Measurements from ENCODE around the gene OSBPL3. TPM values are rescaled to one million over a fixed set of nuclear protein-coding genes. Genes with fewer than 3 reads are reported as not detected.

Gene OSBPL3
- polyA plus RNA-seq, 1 donor from 2014 or later = 0.26 TPM

DNA sequence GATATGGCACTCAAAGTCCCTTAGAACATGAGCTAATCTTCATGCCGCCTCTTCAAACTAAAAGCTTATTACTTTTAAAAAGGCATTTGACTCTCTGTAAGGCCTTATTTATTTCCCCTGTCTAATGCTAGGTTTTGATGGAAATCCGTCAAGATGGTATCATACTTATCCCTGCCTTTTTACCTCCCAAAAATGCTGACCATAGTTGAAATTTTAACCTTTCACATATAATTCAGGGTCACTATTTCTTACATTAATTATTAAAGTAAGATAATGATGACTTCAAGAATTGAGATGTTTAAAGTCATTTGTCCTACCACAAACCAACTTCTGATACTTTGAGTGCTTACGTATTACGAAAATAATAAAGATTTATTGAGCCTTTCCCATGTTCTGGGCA, 12.3 kb upstream of the OSBPL3 start:
- Histone ChIP-seq H3F3A (ENCODE audit: insufficient read depth, low read length, poor library complexity, severe bottlenecking) (no peaks in the 10 kb centered on the region), H3K79me2 (replicated peaks; ENCODE audit: insufficient read depth, low read length) (no peaks in the 10 kb centered on the region), H3K4me3 (ENCODE audit: low read length) (no peak overlapping the region), H3K9me3 (ENCODE audit: low read length) (no peaks in the 10 kb centered on the region), H3K9ac (ENCODE audit: low read length) (no peak overlapping the region), H3K27ac (ENCODE audit: low read length) (no peak overlapping the region), H3K27me3 (ENCODE audit: insufficient read depth, low read depth, low read length) (no peaks in the 10 kb centered on the region), H3K9me2 (ENCODE audit: insufficient read depth, low read length) (no peaks in the 10 kb centered on the region), H3K4me2 (ENCODE audit: low read length) (no peak overlapping the region), H4K20me1 (ENCODE audit: insufficient read depth) (no peaks in the 10 kb centered on the region), H2AFZ (ENCODE audit: low read depth, low read length) (no peak overlapping the region), H3K36me3 (ENCODE audit: insufficient read depth, low read length) (no peaks in the 10 kb centered on the region)
- no peak for TF ChIP-seq TAF1 (IDR thresholded peaks at IDR 0.05; ENCODE audit: low read depth)

DNA sequence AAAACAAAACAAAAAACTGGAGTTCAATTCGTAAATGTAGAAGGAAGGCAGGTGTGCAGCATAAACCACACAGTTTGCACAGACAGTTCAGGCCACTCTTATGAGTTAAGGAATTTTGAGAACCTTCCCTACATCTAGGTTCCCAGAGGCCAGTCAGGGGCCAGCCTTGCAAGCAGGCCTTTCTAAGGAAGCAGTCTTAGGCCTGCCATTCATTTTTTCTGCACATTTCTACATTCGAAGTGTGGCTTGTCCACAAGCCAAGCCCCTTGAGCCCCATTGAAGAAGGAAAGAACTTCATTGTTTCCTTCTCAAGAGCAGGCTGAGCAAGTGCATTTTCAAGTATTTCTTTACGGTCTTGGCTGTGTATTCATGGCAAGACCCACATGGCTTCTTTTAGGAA, 11.4 kb upstream of the OSBPL3 start:
- Histone ChIP-seq H3K4me2 (ENCODE audit: low read length) (no peak overlapping the region), H3K9ac (ENCODE audit: low read length) (no peak overlapping the region), H2AFZ (ENCODE audit: low read depth, low read length) (no peak overlapping the region), H3K9me2 (ENCODE audit: insufficient read depth, low read length) (no peaks in the 10 kb centered on the region), H3K9me3 (ENCODE audit: low read length) (no peaks in the 10 kb centered on the region), H3K27ac (ENCODE audit: low read length) (no peak overlapping the region), H3K4me3 (ENCODE audit: low read length) (no peak overlapping the region), H4K20me1 (ENCODE audit: insufficient read depth) (no peaks in the 10 kb centered on the region), H3F3A (ENCODE audit: insufficient read depth, low read length, poor library complexity, severe bottlenecking) (no peaks in the 10 kb centered on the region), H3K27me3 (ENCODE audit: insufficient read depth, low read depth, low read length) (no peaks in the 10 kb centered on the region), H3K79me2 (replicated peaks; ENCODE audit: insufficient read depth, low read length) (no peaks in the 10 kb centered on the region), H3K36me3 (ENCODE audit: insufficient read depth, low read length) (no peaks in the 10 kb centered on the region)
- TF ChIP-seq REST (IDR thresholded peaks at IDR 0.05; ENCODE audit: borderline replicate concordance) (no peak), SMC3 (conservative IDR thresholded peaks at IDR 0.05; ENCODE audit: poor library complexity) (no peak), POLR2AphosphoS5 (IDR thresholded peaks at IDR 0.05) (no peak), RAD21 (conservative IDR thresholded peaks at IDR 0.05) (no peak), EP300 (conservative IDR thresholded peaks at IDR 0.05; ENCODE audit: poor library complexity, severe bottlenecking) (no peak), MXI1 (conservative IDR thresholded peaks at IDR 0.05; ENCODE audit: poor library complexity, severe bottlenecking) (no peak), CTCF (IDR thresholded peaks at IDR 0.05; ENCODE audit: poor library complexity, severe bottlenecking) (no peak), TAF1 (IDR thresholded peaks at IDR 0.05; ENCODE audit: low read depth) (no peak), EZH2 (IDR thresholded peaks at IDR 0.05; ENCODE audit: borderline replicate concordance, insufficient read depth, low read length, poor library complexity, severe bottlenecking) (no peak)

GRCh38 chr7:24987331-24987842, 7.4 kb upstream of the OSBPL3 start:
- Histone ChIP-seq H3K79me2 (replicated peaks; ENCODE audit: insufficient read depth, low read length) (no peaks in the 10 kb centered on the region), H4K20me1 (ENCODE audit: insufficient read depth) (no peaks in the 10 kb centered on the region), H3K36me3 (ENCODE audit: insufficient read depth, low read length) (no peaks in the 10 kb centered on the region), H3K4me3 (ENCODE audit: low read length) (no peak overlapping the region), H3K27ac (ENCODE audit: low read length) (no peak overlapping the region), H3F3A (ENCODE audit: insufficient read depth, low read length, poor library complexity, severe bottlenecking) (no peaks in the 10 kb centered on the region), H3K27me3 (ENCODE audit: insufficient read depth, low read depth, low read length) (peaks cover 12% of the 10 kb centered on the region), H3K9me2 (ENCODE audit: insufficient read depth, low read length) (no peaks in the 10 kb centered on the region), H3K9ac (ENCODE audit: low read length) (no peak overlapping the region), H3K9me3 (ENCODE audit: low read length) (no peaks in the 10 kb centered on the region), H3K4me2 (ENCODE audit: low read length) (no peak overlapping the region), H2AFZ (ENCODE audit: low read depth, low read length) (no peak overlapping the region)
- TF ChIP-seq TAF1 (IDR thresholded peaks at IDR 0.05; ENCODE audit: low read depth) (no peak), EP300 (conservative IDR thresholded peaks at IDR 0.05; ENCODE audit: poor library complexity, severe bottlenecking) (no peak), MXI1 (conservative IDR thresholded peaks at IDR 0.05; ENCODE audit: poor library complexity, severe bottlenecking) (no peak), EZH2 (IDR thresholded peaks at IDR 0.05; ENCODE audit: borderline replicate concordance, insufficient read depth, low read length, poor library complexity, severe bottlenecking) (no peak), CTCF (IDR thresholded peaks at IDR 0.05; ENCODE audit: poor library complexity, severe bottlenecking) (no peak), POLR2AphosphoS5 (IDR thresholded peaks at IDR 0.05) (no peak), RAD21 (conservative IDR thresholded peaks at IDR 0.05) (no peak), REST (IDR thresholded peaks at IDR 0.05; ENCODE audit: borderline replicate concordance) (no peak), SMC3 (conservative IDR thresholded peaks at IDR 0.05; ENCODE audit: poor library complexity) (no peak)

All from neural cell (in vitro differentiated cells).